ENCODE data around the gene JAG1. TPM values are rescaled to one million over a fixed set of nuclear protein-coding genes. Genes with fewer than 3 reads are reported as not detected.

JAG1 gene
- total and polyA plus RNA-seq, 8 donors, result 31.2 to 70.8 (median 57.8) TPM

- Histone ChIP-seq H3K27ac (no peak overlapping the region), H3K27me3 (no peaks in the 10 kb centered on the region), H3K36me3 (peaks cover 0 to 68% of the 10 kb centered on the region in 2 donors), H3K9me3 (no peaks in the 10 kb centered on the region), H3K4me3 (no peak overlapping the region), H3K4me1 (peaks cover 15 to 44% of the 10 kb centered on the region in 2 donors)
- DNase-seq (no peak), ATAC-seq (no peak)
- intact Hi-C loops (cut with DNase I), result loop anchor here in 1 of 2 donors (10.0 kb wide), 1 partner anchor 101 kb away; no protein-coding TSS in a partner anchor
- TF ChIP-seq, protein P1, sequence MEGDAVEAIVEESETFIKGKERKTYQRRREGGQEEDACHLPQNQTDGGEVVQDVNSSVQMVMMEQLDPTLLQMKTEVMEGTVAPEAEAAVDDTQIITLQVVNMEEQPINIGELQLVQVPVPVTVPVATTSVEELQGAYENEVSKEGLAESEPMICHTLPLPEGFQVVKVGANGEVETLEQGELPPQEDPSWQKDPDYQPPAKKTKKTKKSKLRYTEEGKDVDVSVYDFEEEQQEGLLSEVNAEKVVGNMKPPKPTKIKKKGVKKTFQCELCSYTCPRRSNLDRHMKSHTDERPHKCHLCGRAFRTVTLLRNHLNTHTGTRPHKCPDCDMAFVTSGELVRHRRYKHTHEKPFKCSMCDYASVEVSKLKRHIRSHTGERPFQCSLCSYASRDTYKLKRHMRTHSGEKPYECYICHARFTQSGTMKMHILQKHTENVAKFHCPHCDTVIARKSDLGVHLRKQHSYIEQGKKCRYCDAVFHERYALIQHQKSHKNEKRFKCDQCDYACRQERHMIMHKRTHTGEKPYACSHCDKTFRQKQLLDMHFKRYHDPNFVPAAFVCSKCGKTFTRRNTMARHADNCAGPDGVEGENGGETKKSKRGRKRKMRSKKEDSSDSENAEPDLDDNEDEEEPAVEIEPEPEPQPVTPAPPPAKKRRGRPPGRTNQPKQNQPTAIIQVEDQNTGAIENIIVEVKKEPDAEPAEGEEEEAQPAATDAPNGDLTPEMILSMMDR (IDR thresholded peaks at IDR 0.05), result no peak
Measured at GRCh38 chr20:10655720-10656669, 17.8 kb downstream of the JAG1 start.

GRCh38 chr20:10654630-10655029 lies 19.2 kb downstream of the JAG1 start:
- no peak overlapping the region for H3K4me3 ChIP-seq
- intact Hi-C loops (cut with DNase I), result loop anchor here in 1 of 2 donors (10.0 kb wide), 1 partner anchor 100 kb away; no protein-coding TSS in a partner anchor
- no peak for DNase-seq
- peak; percentile 16 for ATAC-seq
- TF ChIP-seq, protein P1 (IDR thresholded peaks at IDR 0.05), result no peak
- H3K27ac ChIP-seq, result peak overlapping the region in 1 of 2 donors; percentile 49
- H3K36me3 ChIP-seq, result peaks cover 0 to 71% of the 10 kb centered on the region in 2 donors
- H3K4me1 ChIP-seq, result peaks cover 15 to 34% of the 10 kb centered on the region in 2 donors
- H3K9me3 ChIP-seq, result no peaks in the 10 kb centered on the region
- no peaks in the 10 kb centered on the region for H3K27me3 ChIP-seq

DNA sequence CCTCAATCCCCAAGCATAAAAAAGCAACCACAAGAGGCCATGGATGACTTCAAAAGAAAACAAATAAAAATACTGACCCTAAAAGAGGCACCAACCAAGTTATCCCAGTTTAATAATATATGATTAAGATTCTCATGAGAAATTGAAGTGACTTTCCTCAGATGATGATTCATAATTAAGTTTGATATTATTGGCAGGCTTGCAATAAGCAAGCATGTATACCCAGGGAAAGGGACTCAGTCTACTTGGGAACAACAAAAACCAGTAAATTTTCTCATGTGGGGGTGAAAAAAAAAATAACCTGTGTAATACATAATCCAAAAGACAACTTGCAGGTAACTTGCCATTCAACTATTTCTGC lies 19.6 kb downstream of the JAG1 start:
- intact Hi-C loops (cut with DNase I), result loop anchor here in 1 of 2 donors (10.0 kb wide), 1 partner anchor 99 kb away; no protein-coding TSS in a partner anchor
- Histone ChIP-seq H3K4me1 (peaks cover 15 to 30% of the 10 kb centered on the region in 2 donors), H3K36me3 (peaks cover 0 to 75% of the 10 kb centered on the region in 2 donors), H3K27ac (peak overlapping the region in 1 of 2 donors; percentile 49), H3K4me3 (no peak overlapping the region), H3K27me3 (no peaks in the 10 kb centered on the region), H3K9me3 (no peaks in the 10 kb centered on the region)
- no peak for DNase-seq
- ATAC-seq, result no peak
- TF ChIP-seq, protein P1 (IDR thresholded peaks at IDR 0.05), result no peak

DNA sequence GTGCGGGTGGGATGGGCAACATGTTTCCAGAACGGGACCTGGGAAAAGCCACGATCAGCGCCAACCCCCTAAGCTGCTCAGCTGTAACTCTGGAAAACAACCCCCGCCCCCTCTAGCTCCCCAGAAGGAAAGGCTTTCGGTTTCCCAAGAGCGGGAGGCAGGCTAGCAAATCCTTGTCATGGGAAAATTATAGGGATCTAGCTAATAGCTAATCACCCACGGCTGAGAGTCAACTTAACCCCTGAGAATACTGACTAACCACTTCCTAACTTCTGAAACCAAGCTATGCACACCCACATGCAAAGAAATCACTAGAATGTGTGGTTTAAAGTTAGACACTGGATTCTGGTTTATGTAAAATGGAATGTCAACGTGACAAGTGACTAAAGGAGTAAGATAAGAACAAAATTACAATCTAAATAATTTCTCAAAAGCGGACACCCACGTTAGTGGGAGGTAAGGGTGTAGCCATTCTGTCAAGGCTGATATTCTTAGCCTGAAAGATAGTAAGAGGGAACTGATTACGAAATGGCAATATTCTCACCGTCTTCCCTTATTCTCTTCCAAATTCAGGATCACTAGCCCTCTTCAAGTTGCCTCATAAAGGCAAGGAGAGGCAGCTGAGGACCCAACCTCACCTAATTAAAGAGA lies 20.1 kb downstream of the JAG1 start:
- no peak overlapping the region for H3K4me3 ChIP-seq
- H3K27me3 ChIP-seq, result no peaks in the 10 kb centered on the region
- DNase-seq (peak in 2 of 4 donors; percentile 44 to 60), ATAC-seq (peak; percentile 75)
- H3K9me3 ChIP-seq, result no peaks in the 10 kb centered on the region
- H3K4me1 ChIP-seq, result peaks cover 15 to 30% of the 10 kb centered on the region in 2 donors
- intact Hi-C loops (cut with DNase I), result loop anchor here in 1 of 2 donors (10.0 kb wide), 1 partner anchor 99 kb away; no protein-coding TSS in a partner anchor
- peak overlapping the region in 1 of 2 donors; percentile 49 for H3K27ac ChIP-seq
- H3K36me3 ChIP-seq, result peaks cover 0 to 77% of the 10 kb centered on the region in 2 donors
- TF ChIP-seq, protein P1 (IDR thresholded peaks at IDR 0.05), result no peak
